ENCODE measurements around the gene SUV39H2. TPM values are rescaled to one million over a fixed set of nuclear protein-coding genes. Genes with fewer than 3 reads are reported as not detected.
A peak's percentile ranks its signal among the peaks of the same experiment; 100 is the strongest.

Gene SUV39H2
- total RNA-seq, 4 donors from 2014 or later = 2.4 to 9.6 (median 4.3) TPM

- H3K27ac ChIP-seq (replicated peaks in 1 of 4) = no peak overlapping the region
- intact Hi-C loops (cut with DNase I) = loop anchor here (5.0 to 10.0 kb wide), 3 partner anchors 39 to 289 kb away; partner anchors contain the start of genes CDNF, HSPA14, MSANTD7 and NMT2
- TF ChIP-seq POLR2AphosphoS5 (IDR thresholded peaks at IDR 0.05) (no peak), POLR2A (IDR thresholded peaks at IDR 0.05; ENCODE audit: low read depth) (no peak), EP300 (IDR thresholded peaks at IDR 0.05) (no peak), CTCF (IDR thresholded peaks at IDR 0.05) (no peak)
- DNase-seq (ENCODE audit: extremely low spot score) = no peak
- no peaks in the 10 kb centered on the region for H3K9me3 ChIP-seq
- H3K27me3 ChIP-seq = no peaks in the 10 kb centered on the region
- peaks cover 19 to 34% (median 27%) of the 10 kb centered on the region in 4 donors for H3K4me1 ChIP-seq
- peaks cover 0 to 2% (median 0%) of the 10 kb centered on the region in 4 donors for H3K36me3 ChIP-seq
- no peak overlapping the region for H3K4me3 ChIP-seq
- 94% methylated on average over 12 of the region's 12 CpGs for WGBS
Measured at GRCh38 chr10:14875941-14876340, 2.7 kb upstream of the SUV39H2 start.

- H3K27ac ChIP-seq (replicated peaks in 1 of 4) = peak overlapping the region; percentile 90 to 98 (median 94)
- H3K4me3 ChIP-seq = peak overlapping the region in 1 of 4 donors; percentile 95
- intact Hi-C loops (cut with DNase I) = loop anchor here (5.0 to 10.0 kb wide), 3 partner anchors 39 to 288 kb away; partner anchors contain the start of genes CDNF, HSPA14, MSANTD7 and NMT2
- no peaks in the 10 kb centered on the region for H3K9me3 ChIP-seq
- no peaks in the 10 kb centered on the region for H3K27me3 ChIP-seq
- WGBS = 84% methylated on average over 9 of the region's 9 CpGs
- peaks cover 19 to 34% (median 27%) of the 10 kb centered on the region in 4 donors for H3K4me1 ChIP-seq
- no peak for TF ChIP-seq POLR2A (IDR thresholded peaks at IDR 0.05; ENCODE audit: low read depth)
- TF ChIP-seq POLR2AphosphoS5 (IDR thresholded peaks at IDR 0.05) = no peak
- TF ChIP-seq CTCF (IDR thresholded peaks at IDR 0.05) = no peak
- no peak for TF ChIP-seq EP300 (IDR thresholded peaks at IDR 0.05)
- no peak for DNase-seq (ENCODE audit: extremely low spot score)
- H3K36me3 ChIP-seq = no peaks in the 10 kb centered on the region
Measured at GRCh38 chr10:14876764-14877163, 1.9 kb upstream of the SUV39H2 start.

GRCh38 chr10:14879124-14879927, 660 bp downstream of the SUV39H2 start:
- no peak for DNase-seq (ENCODE audit: extremely low spot score)
- Histone ChIP-seq H3K9me3 (no peaks in the 10 kb centered on the region), H3K27me3 (no peaks in the 10 kb centered on the region), H3K36me3 (no peaks in the 10 kb centered on the region), H3K4me3 (peak overlapping the region; percentile 75 to 98 (median 96)), H3K4me1 (peaks cover 19 to 34% (median 27%) of the 10 kb centered on the region in 4 donors), H3K27ac (replicated peaks in 1 of 4) (peak overlapping the region; percentile 90 to 98 (median 94))
- TF ChIP-seq POLR2A (IDR thresholded peaks at IDR 0.05; ENCODE audit: low read depth) (no peak), POLR2AphosphoS5 (IDR thresholded peaks at IDR 0.05) (no peak), CTCF (IDR thresholded peaks at IDR 0.05) (no peak), EP300 (IDR thresholded peaks at IDR 0.05) (no peak)
- intact Hi-C loops (cut with DNase I) = loop anchor here (5.0 to 10.0 kb wide), 3 partner anchors 42 to 285 kb away; partner anchors contain the start of genes CDNF, HSPA14, MSANTD7 and NMT2
- under 1% methylated on average over 35 of the region's 60 CpGs for WGBS

- no peak for DNase-seq (ENCODE audit: extremely low spot score)
- Histone ChIP-seq H3K27me3 (no peaks in the 10 kb centered on the region), H3K27ac (replicated peaks in 1 of 4) (no peak overlapping the region), H3K9me3 (no peaks in the 10 kb centered on the region), H3K4me3 (peak overlapping the region; percentile 75 to 98 (median 96)), H3K4me1 (peaks cover 19 to 34% (median 27%) of the 10 kb centered on the region in 4 donors), H3K36me3 (no peaks in the 10 kb centered on the region)
- WGBS = 1% methylated on average over 5 of the region's 5 CpGs
- no peak for TF ChIP-seq POLR2A (IDR thresholded peaks at IDR 0.05; ENCODE audit: low read depth)
- TF ChIP-seq EP300 (IDR thresholded peaks at IDR 0.05) = no peak
- TF ChIP-seq CTCF (IDR thresholded peaks at IDR 0.05) = no peak
- TF ChIP-seq POLR2AphosphoS5 (IDR thresholded peaks at IDR 0.05) = no peak
- intact Hi-C loops (cut with DNase I) = loop anchor here (5.0 to 10.0 kb wide), 4 partner anchors 43 to 285 kb away; partner anchors contain the start of genes CDNF, DCLRE1C, HSPA14 and MSANTD7
Measured at GRCh38 chr10:14879928-14880193, 1.2 kb downstream of the SUV39H2 start.

Data from esophagus muscularis mucosa (tissue), 4 donors.